ENCODE results near the gene CD36.

DNA sequence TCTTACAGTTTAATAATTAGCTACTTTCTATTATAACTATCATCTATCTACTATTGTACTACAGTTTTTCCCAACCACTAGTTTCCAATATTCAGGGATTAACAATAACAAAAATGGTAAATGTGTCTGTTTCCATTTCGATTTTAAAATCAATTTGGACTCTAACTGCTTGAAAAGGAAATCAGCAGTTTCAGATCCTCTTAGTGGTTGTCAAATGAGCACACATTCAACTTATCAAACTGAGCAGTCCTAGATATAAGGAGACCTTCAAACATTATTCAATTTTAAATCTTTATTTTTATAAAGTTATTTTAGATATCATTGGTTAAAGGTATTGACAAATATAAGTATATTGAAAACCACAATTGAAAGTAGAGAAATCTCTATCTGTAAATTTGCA is 46.8 kb upstream of the CD36 start:
- TF ChIP-seq, protein P1, sequence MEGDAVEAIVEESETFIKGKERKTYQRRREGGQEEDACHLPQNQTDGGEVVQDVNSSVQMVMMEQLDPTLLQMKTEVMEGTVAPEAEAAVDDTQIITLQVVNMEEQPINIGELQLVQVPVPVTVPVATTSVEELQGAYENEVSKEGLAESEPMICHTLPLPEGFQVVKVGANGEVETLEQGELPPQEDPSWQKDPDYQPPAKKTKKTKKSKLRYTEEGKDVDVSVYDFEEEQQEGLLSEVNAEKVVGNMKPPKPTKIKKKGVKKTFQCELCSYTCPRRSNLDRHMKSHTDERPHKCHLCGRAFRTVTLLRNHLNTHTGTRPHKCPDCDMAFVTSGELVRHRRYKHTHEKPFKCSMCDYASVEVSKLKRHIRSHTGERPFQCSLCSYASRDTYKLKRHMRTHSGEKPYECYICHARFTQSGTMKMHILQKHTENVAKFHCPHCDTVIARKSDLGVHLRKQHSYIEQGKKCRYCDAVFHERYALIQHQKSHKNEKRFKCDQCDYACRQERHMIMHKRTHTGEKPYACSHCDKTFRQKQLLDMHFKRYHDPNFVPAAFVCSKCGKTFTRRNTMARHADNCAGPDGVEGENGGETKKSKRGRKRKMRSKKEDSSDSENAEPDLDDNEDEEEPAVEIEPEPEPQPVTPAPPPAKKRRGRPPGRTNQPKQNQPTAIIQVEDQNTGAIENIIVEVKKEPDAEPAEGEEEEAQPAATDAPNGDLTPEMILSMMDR (IDR thresholded peaks at IDR 0.05; ENCODE audit: low read depth, low read length), result no peak
- no peak for TF ChIP-seq EZH2phosphoT487 (IDR thresholded peaks at IDR 0.05; ENCODE audit: low read depth)
